Measurements from ENCODE around the gene RNF133. TPM values are rescaled to one million over a fixed set of nuclear protein-coding genes. Genes with fewer than 3 reads are reported as not detected.

Gene RNF133
- total and polyA plus RNA-seq, 4 donors = 0.05 to 9.1 (median 1.2) TPM

- no peak for ATAC-seq (ENCODE audit: insufficient read depth, low FRiP score)
- TF ChIP-seq CTCF (IDR thresholded peaks at IDR 0.05; ENCODE audit: control extremely low read depth, extremely low read depth) = no peak
- WGBS, 2 donors = 91 to 93% methylated on average over 3 of the region's 3 CpGs
Observed at GRCh38 chr7:122692769-122693309, 6.1 kb downstream of the RNF133 start.

GRCh38 chr7:122691569-122692235, 7.2 kb downstream of the RNF133 start:
- TF ChIP-seq CTCF (IDR thresholded peaks at IDR 0.05; ENCODE audit: control extremely low read depth, extremely low read depth) = no peak
- peaks cover 0 to 4% (median 1%) of the 10 kb centered on the region in 5 donors for H3K4me1 ChIP-seq (ENCODE audit: control insufficient read depth in 5 of 5, insufficient read depth in 5 of 5, low read length in 5 of 5)
- H3K9me3 ChIP-seq (ENCODE audit: control insufficient read depth in 4 of 4, insufficient read depth in 3 of 4, low read length in 3 of 4) = no peaks in the 10 kb centered on the region
- no peaks in the 10 kb centered on the region for H3K36me3 ChIP-seq (ENCODE audit: control insufficient read depth in 4 of 4, insufficient read depth in 4 of 4, low read length in 4 of 4)
- DNase-seq = no peak
- no peak for ATAC-seq (ENCODE audit: insufficient read depth, low FRiP score)
- 92 to 95% methylated on average over 14 of the region's 14 CpGs for WGBS, 2 donors
- H3K27ac ChIP-seq (ENCODE audit: low read depth in 1 of 2, low read length in 1 of 2) = no peak overlapping the region
- H3K27me3 ChIP-seq (ENCODE audit: control insufficient read depth in 3 of 3, insufficient read depth in 3 of 3, low read length in 2 of 3) = no peaks in the 10 kb centered on the region
- H3K4me3 ChIP-seq = no peak overlapping the region
- H3K9ac ChIP-seq (ENCODE audit: insufficient read depth in 1 of 2, low read length in 2 of 2) = no peak overlapping the region

More at GRCh38 chr7:122692769-122693309, 6.1 kb downstream of the RNF133 start:
- H3K36me3 ChIP-seq (ENCODE audit: control insufficient read depth in 4 of 4, insufficient read depth in 4 of 4, low read length in 4 of 4) = no peaks in the 10 kb centered on the region
- peaks cover 0 to 4% (median 1%) of the 10 kb centered on the region in 5 donors for H3K4me1 ChIP-seq (ENCODE audit: control insufficient read depth in 5 of 5, insufficient read depth in 5 of 5, low read length in 5 of 5)
- no peaks in the 10 kb centered on the region for H3K27me3 ChIP-seq (ENCODE audit: control insufficient read depth in 3 of 3, insufficient read depth in 3 of 3, low read length in 2 of 3)
- H3K9me3 ChIP-seq (ENCODE audit: control insufficient read depth in 4 of 4, insufficient read depth in 3 of 4, low read length in 3 of 4) = no peaks in the 10 kb centered on the region
- H3K9ac ChIP-seq (ENCODE audit: insufficient read depth in 1 of 2, low read length in 2 of 2) = no peak overlapping the region
- no peak overlapping the region for H3K4me3 ChIP-seq
- H3K27ac ChIP-seq (ENCODE audit: low read depth in 1 of 2, low read length in 1 of 2) = no peak overlapping the region
- no peak for DNase-seq

- H3K27me3 ChIP-seq (ENCODE audit: control insufficient read depth in 3 of 3, insufficient read depth in 3 of 3, low read length in 2 of 3) = no peaks in the 10 kb centered on the region
- no peak overlapping the region for H3K9ac ChIP-seq (ENCODE audit: insufficient read depth in 1 of 2, low read length in 2 of 2)
- 90 to 96% methylated on average over 13 of the region's 13 CpGs for WGBS, 2 donors
- no peak overlapping the region for H3K4me3 ChIP-seq
- ATAC-seq (ENCODE audit: insufficient read depth, low FRiP score) (no peak), DNase-seq (no peak)
- no peak overlapping the region for H3K27ac ChIP-seq (ENCODE audit: low read depth in 1 of 2, low read length in 1 of 2)
- TF ChIP-seq CTCF (IDR thresholded peaks at IDR 0.05; ENCODE audit: control extremely low read depth, extremely low read depth) = no peak
- H3K9me3 ChIP-seq (ENCODE audit: control insufficient read depth in 4 of 4, insufficient read depth in 3 of 4, low read length in 3 of 4) = no peaks in the 10 kb centered on the region
- peaks cover 0 to 4% (median 2%) of the 10 kb centered on the region in 5 donors for H3K4me1 ChIP-seq (ENCODE audit: control insufficient read depth in 5 of 5, insufficient read depth in 5 of 5, low read length in 5 of 5)
- H3K36me3 ChIP-seq (ENCODE audit: control insufficient read depth in 4 of 4, insufficient read depth in 4 of 4, low read length in 4 of 4) = no peaks in the 10 kb centered on the region
Observed at GRCh38 chr7:122689346-122690109, 9.4 kb downstream of the RNF133 start.

All from lung (tissue), 12 donors.